ENCODE data around the gene TCAIM.

GRCh38 chr3:44392489-44392888 lies 53.9 kb downstream of the TCAIM start:
- no peak for TF ChIP-seq CTCF (IDR thresholded peaks at IDR 0.05)
- TF ChIP-seq POLR2A (IDR thresholded peaks at IDR 0.05), result no peak
